PC-3 (cell line): Measurements from ENCODE around the gene TMEM140.

Experiments used
- EZH2phosphoT487 ChIP-seq: fragments of 300-600 bp; sonication (generic); IDR thresholded peaks from 2 replicates; pipeline ENCODE4 v1.6.1; 2018; ENCODE audit warnings: mild to moderate bottlenecking, antibody characterized with exemption, low read length, borderline replicate concordance
- TF ChIP-seq, protein P1 (sequence below): fragments of 300-600 bp; sonication (generic); conservative IDR thresholded peaks from 2 replicates; pipeline ENCODE4 v1.5.1; 2017; ENCODE audit warnings: antibody characterized with exemption, low read depth, mild to moderate bottlenecking, low read length

DNA sequence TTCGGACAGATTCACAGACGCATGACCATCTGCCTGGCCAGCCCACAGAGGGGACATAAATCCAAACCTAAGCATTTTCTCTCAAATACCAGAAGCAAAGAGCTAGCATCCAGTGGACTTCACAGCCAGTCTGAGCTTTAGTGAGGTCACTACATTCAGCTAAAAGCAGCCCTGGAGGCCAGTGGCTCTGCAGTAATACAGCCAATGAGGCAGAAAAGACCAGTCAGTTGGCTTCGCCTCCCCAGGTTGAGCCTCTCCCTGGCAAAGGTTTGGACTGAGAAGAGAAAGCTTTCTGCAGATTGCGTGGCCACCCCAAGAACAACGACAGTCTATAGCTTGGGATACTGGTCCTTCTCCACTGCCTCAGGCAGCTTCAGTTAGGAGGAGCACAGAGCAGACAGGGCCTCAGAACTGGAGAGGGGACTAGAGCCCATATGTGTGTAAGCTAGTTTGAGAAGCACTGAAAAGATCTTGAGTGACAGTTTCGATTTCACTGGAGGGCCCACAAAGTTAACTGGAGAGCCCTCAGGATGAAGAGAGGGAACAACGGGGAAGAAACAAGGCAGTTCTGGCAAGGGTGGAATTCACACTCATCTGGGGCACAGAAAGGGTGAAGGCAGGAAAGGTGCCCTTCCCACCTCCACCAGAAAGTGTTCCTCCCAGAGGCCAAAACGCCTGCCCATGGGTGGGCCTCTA lies 59.7 kb downstream of the TMEM140 start:
- TF ChIP-seq, protein P1, sequence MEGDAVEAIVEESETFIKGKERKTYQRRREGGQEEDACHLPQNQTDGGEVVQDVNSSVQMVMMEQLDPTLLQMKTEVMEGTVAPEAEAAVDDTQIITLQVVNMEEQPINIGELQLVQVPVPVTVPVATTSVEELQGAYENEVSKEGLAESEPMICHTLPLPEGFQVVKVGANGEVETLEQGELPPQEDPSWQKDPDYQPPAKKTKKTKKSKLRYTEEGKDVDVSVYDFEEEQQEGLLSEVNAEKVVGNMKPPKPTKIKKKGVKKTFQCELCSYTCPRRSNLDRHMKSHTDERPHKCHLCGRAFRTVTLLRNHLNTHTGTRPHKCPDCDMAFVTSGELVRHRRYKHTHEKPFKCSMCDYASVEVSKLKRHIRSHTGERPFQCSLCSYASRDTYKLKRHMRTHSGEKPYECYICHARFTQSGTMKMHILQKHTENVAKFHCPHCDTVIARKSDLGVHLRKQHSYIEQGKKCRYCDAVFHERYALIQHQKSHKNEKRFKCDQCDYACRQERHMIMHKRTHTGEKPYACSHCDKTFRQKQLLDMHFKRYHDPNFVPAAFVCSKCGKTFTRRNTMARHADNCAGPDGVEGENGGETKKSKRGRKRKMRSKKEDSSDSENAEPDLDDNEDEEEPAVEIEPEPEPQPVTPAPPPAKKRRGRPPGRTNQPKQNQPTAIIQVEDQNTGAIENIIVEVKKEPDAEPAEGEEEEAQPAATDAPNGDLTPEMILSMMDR, result no peak
- no peak for TF ChIP-seq EZH2phosphoT487
